Tibial nerve (tissue), 4 donors: Measurements from ENCODE around the gene MNT.

ENCODE experiments used
- EP300 ChIP-seq, 2 donors: sonication (generic); formaldehyde crosslinking; IDR thresholded peaks; one replicate each; pipeline ENCODE4 v1.6.1; 2017; ENCODE audit warnings: antibody characterized with exemption in 2 of 2, mild to moderate bottlenecking in 1 of 2
- POLR2A ChIP-seq, 2 donors: fragments of 450-650 bp; IDR thresholded peaks; one replicate each; pipeline ENCODE4 v1.6.1; 2017; ENCODE audit warnings: antibody characterized with exemption in 2 of 2, mild to moderate bottlenecking in 2 of 2, moderate library complexity in 2 of 2
- TF ChIP-seq, protein P1 (sequence below), 5 experiments: fragments of 200-600 bp in 3 of 5; fragments of 450-650 bp in 2 of 5; sonication (generic) in 3 of 5; IDR thresholded peaks; one replicate each; pipeline ENCODE4 v1.5.1; 2016 to 2019; ENCODE audit warnings: antibody characterized with exemption in 5 of 5, mild to moderate bottlenecking in 3 of 5, moderate library complexity in 2 of 5

- TF ChIP-seq, protein P1, sequence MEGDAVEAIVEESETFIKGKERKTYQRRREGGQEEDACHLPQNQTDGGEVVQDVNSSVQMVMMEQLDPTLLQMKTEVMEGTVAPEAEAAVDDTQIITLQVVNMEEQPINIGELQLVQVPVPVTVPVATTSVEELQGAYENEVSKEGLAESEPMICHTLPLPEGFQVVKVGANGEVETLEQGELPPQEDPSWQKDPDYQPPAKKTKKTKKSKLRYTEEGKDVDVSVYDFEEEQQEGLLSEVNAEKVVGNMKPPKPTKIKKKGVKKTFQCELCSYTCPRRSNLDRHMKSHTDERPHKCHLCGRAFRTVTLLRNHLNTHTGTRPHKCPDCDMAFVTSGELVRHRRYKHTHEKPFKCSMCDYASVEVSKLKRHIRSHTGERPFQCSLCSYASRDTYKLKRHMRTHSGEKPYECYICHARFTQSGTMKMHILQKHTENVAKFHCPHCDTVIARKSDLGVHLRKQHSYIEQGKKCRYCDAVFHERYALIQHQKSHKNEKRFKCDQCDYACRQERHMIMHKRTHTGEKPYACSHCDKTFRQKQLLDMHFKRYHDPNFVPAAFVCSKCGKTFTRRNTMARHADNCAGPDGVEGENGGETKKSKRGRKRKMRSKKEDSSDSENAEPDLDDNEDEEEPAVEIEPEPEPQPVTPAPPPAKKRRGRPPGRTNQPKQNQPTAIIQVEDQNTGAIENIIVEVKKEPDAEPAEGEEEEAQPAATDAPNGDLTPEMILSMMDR (IDR thresholded peaks at IDR 0.05) = no peak
- TF ChIP-seq POLR2A (IDR thresholded peaks at IDR 0.05) = no peak
- no peak for TF ChIP-seq EP300 (IDR thresholded peaks at IDR 0.05)
Observed at GRCh38 chr17:2378905-2379304, 22.0 kb downstream of the MNT start.
